GM19035 (cell line): ENCODE data around the gene ERH.

Experiments used
- ATAC-seq: cut with Tn5 transposase; IDR thresholded peaks from one replicate; pipeline ENCODE4 v1.9.1; 2021; ENCODE audit not compliant: unreplicated experiment

ERH gene

GRCh38 chr14:69331206-69331605 is 66.9 kb downstream of the ERH start:
- no peak for ATAC-seq
